Nucleus accumbens (tissue), 56 donors: ENCODE measurements around the gene GPBP1L1.
"Not testable (repeated sequence)": the region's sequence is repeated elsewhere in the genome, so short reads cannot be mapped to it uniquely, and the experiment has no call there.

Experiments
- DNase-seq, 56 donors: peaks; one replicate each; lab custom pipeline; 2025; lab: John Stamatoyannopoulos, UW

Gene GPBP1L1

GRCh38 chr1:45596765-45597164, 89.6 kb downstream of the GPBP1L1 start:
- not testable (repeated sequence) for DNase-seq

- no peak for DNase-seq
Measured at GRCh38 chr1:45594412-45594811, 91.9 kb downstream of the GPBP1L1 start.

GRCh38 chr1:45589861-45590260, 96.5 kb downstream of the GPBP1L1 start:
- DNase-seq, result no peak

DNA sequence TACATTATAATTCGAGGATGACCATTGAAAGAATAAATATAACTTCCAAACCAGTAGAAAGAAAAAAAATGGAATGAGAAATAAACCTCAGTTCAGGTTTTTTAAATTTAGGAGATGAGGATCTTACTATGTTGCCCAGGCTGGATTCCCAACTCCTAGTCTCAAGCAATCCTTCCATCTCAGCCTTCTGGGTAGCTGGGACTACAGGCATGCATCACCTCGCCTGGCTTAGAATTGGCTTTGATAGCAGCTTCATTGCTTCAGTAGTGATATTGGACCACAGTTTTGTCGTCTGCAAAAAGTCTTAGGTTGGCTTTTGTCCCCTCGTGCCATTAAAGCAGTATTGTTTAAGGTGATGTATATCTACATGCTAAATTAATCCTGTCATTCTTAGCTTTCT, 99.6 kb downstream of the GPBP1L1 start:
- DNase-seq, result no peak

DNA sequence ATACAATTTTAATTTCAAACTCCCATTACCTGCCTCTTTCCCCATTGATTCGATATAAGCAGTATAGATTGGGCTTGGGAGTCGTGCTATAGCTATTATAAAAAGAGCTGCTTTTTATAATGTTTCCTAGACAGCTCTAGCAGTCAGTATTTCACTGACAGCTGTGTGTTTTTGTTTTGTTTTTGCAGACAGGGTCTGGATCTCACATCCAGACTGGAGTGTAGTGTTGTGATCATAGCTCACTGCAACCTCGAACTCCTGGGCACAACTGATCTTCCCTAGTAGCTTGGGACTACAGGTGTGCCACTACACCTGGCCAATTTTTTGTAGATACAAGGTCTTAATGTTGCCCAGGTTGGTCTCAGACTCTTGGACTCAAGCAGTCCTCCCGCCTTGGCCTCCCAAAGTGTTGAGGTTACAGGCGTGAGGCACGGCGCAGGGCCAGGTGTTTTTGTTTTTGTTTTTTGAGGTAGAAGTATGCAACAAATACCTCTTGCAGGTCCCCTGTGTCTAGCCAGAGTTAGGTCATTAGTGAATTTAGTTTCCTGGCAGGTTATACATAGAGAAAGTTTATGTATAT, 100.7 kb downstream of the GPBP1L1 start:
- DNase-seq, result no peak

DNA sequence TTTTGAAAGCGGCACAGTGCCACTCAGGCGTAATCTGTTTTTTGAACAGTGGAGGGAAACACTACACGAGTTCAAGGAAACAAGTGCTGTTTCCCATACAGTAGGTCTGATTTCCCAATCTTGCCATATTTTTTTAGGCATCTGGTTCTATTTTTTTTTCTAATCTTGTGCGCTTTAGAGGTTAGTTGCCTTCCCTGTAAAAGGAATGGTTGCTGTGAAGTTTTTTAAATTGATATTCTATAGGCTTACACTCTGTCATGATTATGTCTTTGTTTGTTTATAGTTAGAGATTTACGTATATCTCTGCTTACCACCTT, 101.3 kb downstream of the GPBP1L1 start:
- DNase-seq, result no peak

- peak in 55 of 56 donors; percentile 19 to 91 (median 78) for DNase-seq
Measured at GRCh38 chr1:45584351-45585109, 101.8 kb downstream of the GPBP1L1 start.

DNA sequence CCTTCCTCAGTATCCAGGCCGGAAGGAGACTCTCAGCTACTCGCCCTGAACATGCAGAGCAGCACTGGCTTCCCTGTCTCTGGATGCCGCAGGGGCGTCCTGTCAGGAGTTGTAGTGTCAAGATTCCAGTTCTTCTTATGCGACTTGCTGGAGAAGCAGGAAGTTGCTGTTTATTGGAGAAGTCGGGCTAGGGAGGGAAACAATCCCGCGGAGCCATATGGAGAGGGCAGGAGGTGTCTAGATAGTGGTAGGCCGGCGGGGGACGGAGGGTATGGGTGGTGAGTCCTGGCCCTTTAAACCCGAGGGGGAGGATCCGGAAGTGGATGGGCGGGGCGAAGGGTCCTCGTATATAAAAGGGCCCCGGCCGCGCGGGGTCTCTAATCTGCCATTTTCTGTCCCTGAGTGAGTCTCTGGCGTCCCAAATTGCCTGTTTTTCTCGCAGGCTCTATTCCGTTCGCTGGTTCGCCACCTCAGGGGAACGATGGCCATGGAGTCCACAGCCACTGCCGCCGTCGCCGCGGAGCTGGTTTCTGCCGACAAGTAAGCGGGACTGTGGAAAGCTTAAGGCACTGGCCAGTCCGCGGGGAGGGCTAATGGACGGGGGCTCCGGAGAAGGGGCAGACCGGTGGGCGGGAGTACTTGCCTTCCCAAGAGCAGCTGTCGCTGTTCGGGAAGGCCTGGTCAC, 102.5 kb downstream of the GPBP1L1 start, which contains the start of gene NASP:
Gene NASP (plus strand): TSS at position 376 of the 685 bp plus-strand sequence. CDS start 106 bp downstream, at position 482.
- DNase-seq, result peak; percentile 23 to 96 (median 87)

- peak in 55 of 56 donors; percentile 40 to 97 (median 90) for DNase-seq
Measured at GRCh38 chr1:45583264-45583665, 103.1 kb downstream of the GPBP1L1 start.
